ENCODE measurements around the gene KRTAP9-2.
"Not testable (repeated sequence)": the region's sequence is repeated elsewhere in the genome, so short reads cannot be mapped to it uniquely, and the experiment has no call there.

The KRTAP9-2 gene

GRCh38 chr17:41237116-41237515 is 10.7 kb downstream of the KRTAP9-2 start:
- DNase-seq (ENCODE audit: low read depth), result not testable (repeated sequence)

DNA sequence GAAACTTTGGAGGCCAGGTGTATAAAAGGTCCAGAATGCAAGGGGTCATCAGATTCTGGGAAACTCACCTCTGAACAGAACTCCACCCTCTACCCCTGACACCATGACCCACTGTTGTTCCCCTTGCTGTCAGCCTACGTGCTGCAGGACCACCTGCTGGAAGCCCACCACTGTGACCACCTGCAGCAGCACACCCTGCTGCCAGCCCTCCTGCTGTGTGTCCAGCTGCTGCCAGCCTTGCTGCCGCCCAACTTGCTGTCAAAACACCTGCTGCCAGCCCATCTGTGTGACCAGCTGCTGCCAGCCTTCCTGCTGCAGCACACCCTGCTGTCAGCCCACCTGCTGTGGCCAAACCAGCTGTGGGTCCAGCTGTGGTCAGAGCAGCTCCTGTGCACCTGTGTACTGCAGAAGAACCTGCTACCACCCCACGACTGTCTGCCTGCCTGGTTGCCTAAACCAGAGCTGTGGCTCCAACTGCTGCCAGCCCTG is 11.5 kb downstream of the KRTAP9-2 start, which contains the start of gene KRTAP9-8:
KRTAP9-8 (plus strand) TSS at position 51 of the 489 bp plus-strand sequence; CDS start at position 104, 53 bp downstream.
- not testable (repeated sequence) for DNase-seq (ENCODE audit: low read depth)

GRCh38 chr17:41246995-41247787 is 20.7 kb downstream of the KRTAP9-2 start:
- DNase-seq (ENCODE audit: low read depth), result not testable (repeated sequence)

DNA sequence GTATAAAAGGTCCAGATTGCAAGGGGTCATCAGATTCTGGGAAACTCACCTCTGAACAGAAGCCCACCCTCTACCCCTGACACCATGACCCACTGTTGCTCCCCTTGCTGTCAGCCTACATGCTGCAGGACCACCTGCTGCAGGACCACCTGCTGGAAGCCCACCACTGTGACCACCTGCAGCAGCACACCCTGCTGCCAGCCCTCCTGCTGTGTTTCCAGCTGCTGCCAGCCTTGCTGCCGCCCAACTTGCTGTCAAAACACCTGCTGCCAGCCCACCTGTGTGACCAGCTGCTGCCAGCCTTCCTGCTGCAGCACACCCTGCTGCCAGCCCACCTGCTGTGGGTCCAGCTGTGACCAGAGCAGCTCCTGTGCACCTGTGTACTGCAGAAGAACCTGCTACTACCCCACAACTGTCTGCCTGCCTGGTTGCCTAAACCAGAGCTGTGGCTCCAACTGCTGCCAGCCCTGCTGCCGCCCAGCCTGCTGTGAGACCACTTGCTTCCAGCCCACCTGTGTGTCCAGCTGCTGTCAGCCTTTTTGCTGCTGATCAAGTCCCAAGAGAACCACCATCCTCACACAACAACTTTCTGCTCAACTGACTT is 23.3 kb downstream of the KRTAP9-2 start, which contains the start of gene KRTAP9-4:
KRTAP9-4 (plus strand) TSS at position 51 of the 604 bp plus-strand sequence; CDS start at position 85, 34 bp downstream.
- DNase-seq (ENCODE audit: low read depth), result not testable (repeated sequence)

GRCh38 chr17:41251261-41251660 is 24.8 kb downstream of the KRTAP9-2 start:
- no peak for DNase-seq (ENCODE audit: low read depth)

GRCh38 chr17:41254861-41255260 is 28.4 kb downstream of the KRTAP9-2 start:
- no peak for DNase-seq (ENCODE audit: low read depth)

DNA sequence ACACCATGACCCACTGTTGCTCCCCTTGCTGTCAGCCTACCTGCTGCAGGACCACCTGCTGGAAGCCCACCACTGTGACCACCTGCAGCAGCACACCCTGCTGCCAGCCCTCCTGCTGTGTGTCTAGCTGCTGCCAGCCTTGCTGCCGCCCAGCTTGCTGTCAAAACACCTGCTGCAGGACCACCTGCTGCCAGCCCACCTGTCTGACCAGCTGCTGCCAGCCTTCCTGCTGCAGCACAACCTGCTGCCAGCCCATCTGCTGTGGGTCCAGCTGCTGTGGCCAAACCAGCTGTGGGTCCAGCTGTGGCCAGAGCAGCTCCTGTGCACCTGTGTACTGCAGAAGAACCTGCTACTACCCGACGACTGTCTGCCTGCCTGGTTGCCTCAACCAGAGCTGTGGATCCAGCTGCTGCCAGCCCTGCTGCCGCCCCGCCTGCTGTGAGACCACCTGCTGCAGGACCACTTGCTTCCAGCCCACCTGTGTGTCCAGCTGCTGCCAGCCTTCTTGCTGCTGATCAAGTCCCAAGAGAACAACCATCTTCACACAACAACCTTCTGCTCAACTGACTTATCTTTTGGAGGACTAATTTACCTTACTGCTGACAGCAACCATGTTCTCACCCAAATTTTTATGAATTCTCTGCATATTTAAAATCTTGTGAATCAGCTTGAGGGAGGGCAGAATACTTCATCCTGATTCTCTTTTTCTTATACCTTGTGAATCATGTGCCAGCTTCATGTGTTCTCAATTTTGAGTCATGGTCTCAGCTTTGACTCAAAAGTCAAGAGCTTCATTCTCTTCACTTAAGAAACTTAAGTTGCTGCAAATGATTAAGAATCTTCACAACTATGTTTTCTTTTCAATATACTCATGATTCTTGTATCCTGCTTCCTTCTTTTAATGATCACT is 29.2 kb downstream of the KRTAP9-2 start, which contains the start of gene KRTAP9-9:
KRTAP9-9 (plus strand) TSS at position 4 of the 910 bp plus-strand sequence.
- DNase-seq (ENCODE audit: low read depth), result not testable (repeated sequence)

GRCh38 chr17:41256291-41256685 is 29.8 kb downstream of the KRTAP9-2 start:
- no peak for DNase-seq (ENCODE audit: low read depth)

DNA sequence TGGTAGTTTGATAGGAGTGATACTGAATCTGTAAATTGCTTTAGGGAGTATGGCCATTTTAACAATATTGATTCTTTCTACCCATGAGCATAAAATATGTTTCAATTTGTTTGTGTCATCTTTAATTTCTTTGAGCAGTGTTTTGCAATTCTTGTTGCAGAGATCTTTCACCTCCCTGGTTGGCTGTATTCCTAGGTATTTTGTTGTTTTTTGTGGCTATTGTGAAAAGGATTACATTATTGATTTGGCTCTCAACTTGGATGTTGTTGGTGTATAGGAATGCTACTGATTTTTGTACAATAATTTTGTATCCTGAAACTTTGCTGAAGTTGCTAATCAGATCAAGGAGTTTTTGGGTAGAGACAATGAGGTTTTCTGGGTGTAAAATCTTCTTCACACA is 32.0 kb downstream of the KRTAP9-2 start:
- DNase-seq (ENCODE audit: low read depth), result no peak

DNA sequence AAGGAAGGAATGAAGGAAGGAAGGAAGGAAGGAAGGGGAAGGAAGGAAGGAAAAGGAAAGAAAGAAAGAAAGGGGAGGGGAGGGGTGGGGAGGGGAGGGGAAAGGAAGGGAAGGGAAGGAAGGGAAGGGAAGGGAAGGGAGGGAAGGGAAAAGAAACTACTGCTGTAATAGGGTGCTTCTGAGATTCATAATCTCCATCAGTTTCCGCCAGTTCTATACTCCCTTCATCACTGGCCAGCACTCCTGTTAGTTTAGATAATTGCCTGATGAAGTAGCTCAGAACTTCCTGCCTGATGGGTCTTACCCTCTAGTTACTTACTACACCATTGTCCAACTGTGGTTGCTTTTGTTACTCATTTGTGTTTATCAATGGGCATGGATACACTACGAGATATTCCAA is 36.8 kb downstream of the KRTAP9-2 start:
- DNase-seq (ENCODE audit: low read depth), result no peak

- no peak for DNase-seq (ENCODE audit: low read depth)
These were observed 38.2 kb downstream of the KRTAP9-2 start for GRCh38 chr17:41264599-41264998.

- DNase-seq (ENCODE audit: low read depth), result no peak
These were observed 38.6 kb downstream of the KRTAP9-2 start, which contains the start of gene KRTAP9-6 for GRCh38 chr17:41265078-41265477. KRTAP9-6 (plus strand) TSS chr17:41265378; CDS start chr17:41265378, 0 bp downstream.

DNA sequence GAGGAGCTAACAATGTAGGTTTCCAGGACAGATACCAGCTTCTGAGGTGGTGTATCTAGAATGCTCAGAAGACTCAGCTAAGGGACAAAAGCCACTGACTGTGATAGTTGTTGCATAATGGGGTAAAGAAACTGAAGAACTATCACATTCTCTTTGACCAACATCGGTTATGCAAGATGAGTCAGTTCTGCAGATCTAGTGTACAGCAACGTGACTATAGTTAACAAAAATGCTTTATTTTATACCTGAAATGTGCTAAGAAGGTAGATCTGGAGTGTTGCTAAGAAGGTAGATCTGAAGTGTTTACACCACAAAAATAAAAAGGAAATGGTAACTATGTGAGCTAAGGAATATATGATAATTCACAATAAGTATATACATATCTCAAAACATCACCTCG is 41.3 kb downstream of the KRTAP9-2 start:
- DNase-seq (ENCODE audit: low read depth), result no peak

- DNase-seq (ENCODE audit: low read depth), result not testable (repeated sequence)
These were observed 44.9 kb downstream of the KRTAP9-2 start for GRCh38 chr17:41271323-41271722.

GRCh38 chr17:41271858-41272257 is 45.4 kb downstream of the KRTAP9-2 start:
- no peak for DNase-seq (ENCODE audit: low read depth)

GRCh38 chr17:41275648-41276190 is 49.3 kb downstream of the KRTAP9-2 start, which contains the start of gene KRTAP9-7:
KRTAP9-7 (plus strand) TSS chr17:41275698; CDS start chr17:41275698, 0 bp downstream.
- DNase-seq (ENCODE audit: low read depth), result not testable (repeated sequence)

Measured in activated T-helper 9 cell treated with anti-CD3 and anti-CD28 coated beads, Interleukin-2, amount 50 U/mL, for 16 hours (primary cell).